Activated T-helper 1 cell treated with Interleukin-2 at 50 U/mL for 16 hours (primary cell): ENCODE results near the gene SAC3D1.

Experiments
- DNase-seq: peaks from one replicate; pipeline ENCODE4 v3.0.0-alpha.2; 2020; ENCODE audit warnings: low read depth

Gene SAC3D1

DNA sequence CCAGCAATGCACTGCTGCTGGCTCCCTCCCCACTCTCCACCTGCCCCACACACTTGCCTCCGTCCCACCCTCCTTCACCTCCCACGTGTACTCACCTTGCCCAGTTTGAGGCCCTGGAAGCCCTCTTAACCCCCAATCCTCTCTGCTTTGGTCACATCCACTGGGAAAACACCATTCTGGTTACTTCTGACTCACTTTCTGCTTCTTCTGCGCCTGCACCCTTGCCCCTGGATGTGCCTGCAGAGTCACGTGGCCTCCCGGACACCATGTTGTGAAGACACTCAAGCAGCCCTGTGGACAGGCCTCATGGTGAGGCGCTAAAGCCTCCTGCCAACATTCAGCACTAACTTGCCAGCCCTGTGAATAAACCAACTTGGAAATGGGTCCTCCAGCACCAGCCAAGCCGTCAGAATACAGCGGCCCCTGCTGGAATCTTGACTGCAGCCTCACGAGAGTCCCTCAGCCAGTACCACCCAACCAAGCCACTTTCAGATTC is 20.0 kb downstream of the SAC3D1 start:
- DNase-seq, result no peak

DNA sequence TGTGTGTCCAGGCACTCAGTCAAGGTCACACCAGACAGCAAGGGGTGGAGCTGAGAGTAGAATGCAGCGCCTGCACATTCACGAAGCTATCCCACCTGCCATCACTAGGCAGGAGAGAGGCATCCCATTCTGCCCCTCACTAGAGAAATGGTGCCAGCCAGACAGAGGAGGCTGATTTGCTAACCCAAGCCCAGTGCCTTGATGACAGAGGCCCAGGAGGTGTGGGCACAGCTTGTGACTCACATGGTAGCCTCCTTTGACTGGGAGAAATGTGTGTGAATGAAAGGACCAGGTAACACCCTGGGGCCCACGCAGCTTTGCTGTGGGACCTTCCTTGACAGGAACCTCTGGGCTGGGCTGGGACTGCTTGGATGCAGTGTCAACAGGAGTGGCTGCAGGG is 22.5 kb downstream of the SAC3D1 start:
- no peak for DNase-seq

DNA sequence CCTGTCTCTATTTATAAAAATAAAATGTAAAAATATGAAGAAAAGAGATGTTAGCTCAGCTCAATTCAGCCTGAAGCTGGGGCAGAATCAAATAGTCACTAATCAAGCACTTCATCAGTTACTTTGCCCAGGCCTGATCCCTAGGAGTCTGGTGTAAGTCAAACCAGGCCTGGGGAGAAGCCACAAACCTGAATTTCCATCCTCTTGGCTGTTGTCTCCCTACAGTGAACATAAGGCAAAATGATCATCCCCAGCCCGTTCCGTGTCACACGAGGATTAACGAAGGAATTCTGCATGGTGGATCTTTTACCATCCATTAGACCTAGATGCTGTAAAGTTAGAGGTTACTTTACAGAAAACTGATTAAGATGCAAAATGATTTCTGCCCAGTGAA is 23.8 kb downstream of the SAC3D1 start:
- no peak for DNase-seq

DNA sequence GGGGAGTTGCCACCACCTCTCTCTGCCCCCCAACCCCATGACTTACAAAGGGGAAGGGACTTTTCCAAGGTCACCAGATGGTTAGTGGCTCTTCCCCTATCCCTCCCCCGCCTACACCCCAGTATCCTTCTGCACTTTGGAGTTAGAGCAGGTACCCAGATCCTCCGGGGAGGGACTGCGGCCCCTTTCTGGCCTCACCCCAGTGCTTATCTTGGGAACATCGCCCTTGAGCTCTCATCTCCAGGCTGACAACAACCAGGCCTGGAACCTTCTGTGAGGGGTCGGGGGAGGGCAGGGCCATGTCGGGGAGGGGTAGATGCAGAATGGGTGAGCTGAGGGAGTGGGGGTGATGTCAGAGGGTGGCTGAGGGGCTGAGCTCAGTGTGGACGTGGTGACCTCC is 24.8 kb downstream of the SAC3D1 start:
- DNase-seq, result no peak

DNA sequence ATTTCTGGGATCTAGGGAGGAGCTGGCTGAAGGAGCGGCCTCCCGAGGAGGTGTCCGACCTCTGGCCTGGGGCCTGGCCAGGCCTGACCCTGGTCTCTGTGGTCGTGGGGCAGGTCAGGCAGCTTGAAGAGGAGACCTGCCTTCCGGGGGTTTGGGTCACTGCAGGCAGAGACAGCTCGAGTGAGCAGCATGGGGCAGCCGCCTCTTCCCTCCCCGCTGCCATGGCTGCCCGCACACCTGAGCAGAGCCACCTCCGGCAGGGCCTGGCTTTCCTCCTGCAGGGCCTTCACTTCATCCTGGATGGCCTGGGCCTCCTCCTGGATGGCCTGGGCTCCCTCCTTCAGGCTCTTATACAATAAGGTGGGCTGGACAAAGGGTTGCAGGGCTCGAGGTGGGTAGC is 25.3 kb downstream of the SAC3D1 start:
- DNase-seq, result no peak

DNA sequence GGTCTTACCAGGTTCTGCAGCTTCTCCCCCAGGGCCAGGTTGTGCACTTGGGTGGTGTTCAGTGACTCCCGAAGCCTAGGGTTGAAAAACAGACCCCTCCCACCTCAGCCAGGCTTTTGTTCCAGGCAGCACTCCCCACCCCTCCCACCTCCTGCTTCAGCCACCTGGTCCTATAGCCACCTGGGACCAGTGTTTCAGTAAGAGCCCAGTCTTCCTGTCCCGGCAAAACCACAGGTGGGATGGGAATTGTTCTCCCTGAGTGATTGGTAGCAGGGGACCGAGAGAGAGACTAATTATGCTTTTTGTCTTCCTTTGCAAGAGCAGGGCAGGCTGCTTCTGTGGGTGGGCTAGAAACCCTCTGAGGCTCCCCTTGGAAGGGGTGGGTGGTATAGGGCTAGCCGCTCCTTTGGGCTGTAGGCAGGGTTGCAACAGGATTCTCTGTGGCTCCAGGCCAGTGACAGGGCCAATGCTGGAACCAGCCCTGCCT is 25.8 kb downstream of the SAC3D1 start:
- DNase-seq, result no peak

DNA sequence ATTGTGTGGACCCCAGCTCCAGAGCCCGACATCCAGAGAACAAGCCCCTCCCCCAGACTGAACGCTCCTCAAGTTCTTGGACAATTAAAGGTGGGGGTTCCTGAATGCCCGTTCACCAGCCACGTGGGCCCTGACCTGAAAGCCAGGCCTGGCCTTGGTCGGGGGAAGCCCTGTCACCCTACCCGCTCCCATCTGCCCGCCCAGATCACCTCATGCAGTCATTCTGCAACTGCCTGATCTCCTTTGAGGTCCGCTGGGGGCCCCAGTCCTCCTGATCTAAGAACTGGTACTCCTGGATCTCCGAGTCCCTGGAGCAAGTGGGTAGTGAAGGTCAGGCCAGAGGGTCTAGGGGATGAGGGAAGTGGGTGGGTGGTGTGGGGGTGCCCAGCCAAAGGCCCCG is 26.4 kb downstream of the SAC3D1 start:
- DNase-seq, result no peak

DNA sequence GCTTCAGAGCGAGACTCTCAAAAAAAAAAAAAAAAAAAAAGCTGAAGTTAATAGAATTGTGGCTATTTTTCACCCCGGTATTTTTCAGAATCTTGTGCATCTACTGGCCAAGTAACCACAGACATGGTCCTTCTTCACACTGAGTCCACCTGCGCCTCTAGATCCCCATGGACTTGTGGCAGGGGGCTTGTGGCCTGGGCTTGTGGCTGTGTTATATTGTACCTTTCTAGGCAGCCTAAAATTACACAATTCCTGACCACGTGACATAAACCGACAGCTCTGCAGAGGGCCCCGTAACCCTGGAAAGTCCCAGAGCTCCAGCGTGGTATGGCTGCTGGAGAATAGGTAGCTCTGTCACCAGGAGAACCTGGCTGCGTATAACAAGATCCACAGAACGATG is 28.2 kb downstream of the SAC3D1 start:
- no peak for DNase-seq

DNA sequence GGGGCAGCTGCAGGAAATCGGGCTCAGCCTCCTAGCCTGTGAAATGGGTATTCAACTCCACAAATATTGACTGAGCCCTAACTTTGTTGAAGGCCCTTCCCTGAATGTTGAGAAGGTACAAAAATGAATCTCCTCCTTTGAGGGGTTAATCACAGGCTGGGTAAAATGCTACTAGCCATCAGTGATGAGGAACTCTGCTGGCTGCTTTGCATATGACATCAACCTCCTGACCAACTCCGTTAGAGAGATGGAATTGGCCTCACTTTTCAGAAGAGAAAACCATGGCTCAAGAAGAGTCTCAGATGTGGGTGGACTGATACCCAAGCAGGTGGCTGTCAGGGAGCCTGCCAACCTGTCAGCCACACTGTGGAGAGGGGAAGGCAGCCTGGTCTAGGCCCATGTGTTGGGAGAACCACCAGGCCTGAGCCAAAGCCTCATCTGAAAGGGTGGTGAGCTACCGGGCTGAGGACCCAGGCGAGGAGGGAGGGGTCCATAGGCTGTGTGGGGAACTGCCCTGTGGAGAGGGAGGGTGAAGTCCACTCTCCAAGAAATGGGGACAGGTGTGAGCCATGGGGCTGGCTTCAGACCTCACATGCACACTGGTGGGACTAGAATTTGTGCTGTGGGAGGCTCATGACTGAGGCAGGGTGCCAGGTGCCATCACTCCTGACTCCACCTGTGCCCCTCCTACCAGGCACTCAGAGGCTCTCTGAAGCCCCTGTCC is 31.1 kb downstream of the SAC3D1 start:
- no peak for DNase-seq

DNA sequence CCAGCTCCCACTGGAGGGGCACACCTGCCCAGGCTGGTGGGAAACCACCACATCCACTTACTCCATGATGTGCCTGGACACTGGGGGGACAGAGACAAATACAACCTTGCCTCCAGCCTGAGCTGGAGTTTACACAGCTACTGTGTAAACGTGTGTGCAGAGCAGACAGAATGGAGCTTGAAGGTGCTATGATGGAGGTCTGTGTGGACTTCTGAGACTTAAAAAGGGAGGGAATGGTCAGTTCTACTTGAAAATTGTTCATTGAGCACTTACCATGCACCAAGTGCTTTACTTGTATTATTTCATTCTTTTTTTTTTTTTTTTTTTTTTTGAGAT is 31.6 kb downstream of the SAC3D1 start:
- no peak for DNase-seq

DNA sequence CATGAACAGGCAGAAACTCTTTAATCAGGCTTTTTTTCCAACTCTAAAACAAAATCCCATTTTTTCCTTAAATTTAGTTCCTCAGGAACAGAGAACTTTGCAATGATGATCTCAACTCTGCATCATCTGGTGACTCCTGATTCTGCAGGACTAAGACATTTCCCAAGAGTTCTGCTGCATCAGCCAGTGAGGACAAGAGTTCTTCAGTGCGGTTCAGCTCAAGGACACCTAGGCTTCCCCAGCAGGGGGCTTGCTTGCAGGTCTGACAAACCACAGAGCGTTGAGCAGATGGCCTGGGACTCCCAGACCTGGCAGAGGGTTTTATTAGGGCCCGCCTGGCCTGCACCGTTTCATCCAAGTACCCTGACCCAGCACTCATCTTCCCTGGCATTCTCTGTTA is 36.4 kb downstream of the SAC3D1 start:
- DNase-seq, result no peak

DNA sequence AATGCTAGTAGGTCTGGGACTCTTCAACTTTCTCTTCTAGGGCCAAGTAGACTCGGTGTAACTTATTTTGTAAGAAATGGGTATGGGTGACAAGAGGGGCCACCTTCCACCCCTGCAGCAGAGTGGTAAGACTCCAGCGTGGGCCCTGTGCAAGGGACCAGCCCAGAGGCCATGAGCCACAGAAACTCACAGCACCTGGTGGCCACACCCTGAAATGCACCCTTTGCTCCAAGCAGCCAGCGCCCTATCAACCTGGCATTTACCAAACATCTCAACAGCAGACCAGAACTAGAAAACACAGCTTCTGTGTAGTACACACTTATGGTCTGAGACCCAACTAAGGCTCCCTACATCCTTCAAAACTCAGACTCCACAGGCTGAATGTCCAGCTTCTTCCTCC is 37.1 kb downstream of the SAC3D1 start:
- DNase-seq, result peak; percentile 57

DNA sequence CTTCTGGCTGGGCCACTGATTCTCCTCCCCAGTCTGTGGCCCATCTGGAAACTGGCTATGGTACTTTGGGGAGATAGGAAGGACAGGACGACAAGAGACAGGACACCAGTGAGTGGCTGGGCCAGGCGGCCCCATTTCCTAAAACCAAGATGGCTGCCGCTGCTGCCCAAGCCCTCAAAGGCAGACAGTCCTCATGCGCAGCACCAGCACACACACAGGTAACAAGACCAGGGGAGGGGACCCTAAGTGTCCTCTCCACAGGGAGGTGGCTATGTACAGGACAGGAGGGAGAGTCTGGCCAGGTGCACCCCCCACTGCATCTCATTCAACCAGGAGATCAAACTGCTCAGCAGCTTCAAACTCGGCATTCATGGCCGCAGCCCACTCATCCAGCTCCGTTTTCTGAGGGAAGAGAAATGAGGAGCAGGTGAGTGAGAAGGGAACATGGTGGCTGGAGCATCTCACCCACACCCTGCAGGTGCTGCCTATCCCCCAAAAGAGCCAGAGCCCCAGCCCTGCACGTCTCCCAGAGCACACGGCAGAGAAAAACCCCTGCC is 37.9 kb downstream of the SAC3D1 start:
- no peak for DNase-seq

DNA sequence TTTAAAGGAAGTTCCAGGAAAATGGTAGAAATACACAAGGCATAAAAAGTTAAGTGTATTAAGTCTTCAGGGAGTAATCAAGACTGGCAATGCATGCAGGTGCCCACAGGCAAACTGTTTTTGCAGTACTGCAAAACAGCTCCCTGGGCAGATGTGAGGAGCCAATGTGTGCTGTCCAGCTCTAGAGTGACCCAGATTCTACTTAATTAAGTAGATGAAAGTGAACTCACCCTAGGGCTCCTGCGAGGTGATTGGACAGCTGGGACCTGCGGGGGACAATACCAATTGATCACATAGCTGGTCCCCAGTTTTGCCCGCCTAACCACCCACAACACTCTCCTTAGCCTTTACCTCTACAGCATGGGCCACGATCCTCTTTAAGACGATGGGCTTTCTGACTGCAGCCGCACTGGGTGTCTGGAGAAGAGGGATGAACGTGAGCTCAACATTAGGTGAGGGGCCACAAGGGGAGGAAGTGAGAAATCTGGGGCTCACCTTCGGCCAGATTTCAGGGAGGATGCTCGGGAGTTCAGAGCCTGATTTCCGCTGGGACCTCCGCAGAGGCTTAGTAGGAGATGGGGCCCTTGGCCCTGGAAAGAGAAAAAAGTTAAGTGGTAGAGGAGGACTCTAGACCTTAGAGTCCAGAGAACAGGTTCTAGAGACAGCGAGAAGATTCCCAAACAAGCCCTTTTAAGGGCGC is 42.3 kb downstream of the SAC3D1 start:
- no peak for DNase-seq

DNA sequence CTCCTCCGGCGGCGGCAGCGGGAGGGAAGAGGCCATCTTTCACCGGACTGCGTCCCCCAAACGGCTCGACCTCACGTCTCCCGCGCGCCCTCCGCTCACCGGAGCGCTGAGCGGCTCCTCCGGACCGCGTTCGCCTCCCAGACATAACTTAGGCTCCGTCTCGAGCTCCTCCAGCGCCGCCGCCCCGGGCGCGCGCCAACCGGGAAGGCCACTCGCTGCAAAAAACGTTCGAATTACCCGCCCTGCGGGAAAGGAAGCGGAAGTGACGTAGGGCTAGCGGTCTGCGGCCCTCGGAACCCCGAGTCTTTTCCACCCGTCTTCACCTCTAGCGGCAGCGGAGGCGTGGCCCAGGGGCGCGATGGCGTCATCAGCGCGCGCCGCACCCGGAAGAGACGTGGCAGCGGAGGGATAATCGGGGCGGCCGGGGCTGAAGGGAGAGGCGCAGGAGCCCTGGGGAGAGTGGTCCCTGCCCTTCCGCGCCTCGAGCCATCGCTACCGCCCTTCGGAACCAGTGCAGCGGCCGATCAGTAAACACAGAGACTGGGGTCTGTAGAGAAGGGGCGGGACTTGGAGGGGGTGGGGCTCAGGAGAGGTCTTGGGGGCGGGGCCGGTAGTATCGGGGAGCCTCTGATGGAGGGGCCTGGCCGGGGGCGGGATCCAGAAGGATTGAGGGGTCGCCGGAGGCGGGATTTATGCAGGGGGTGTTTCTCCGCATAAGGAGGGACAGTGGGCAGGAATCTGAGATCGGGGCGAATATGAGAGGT is 43.0 kb downstream of the SAC3D1 start, which contains the start of the genes CDCA5 and ZFPL1:
Gene CDCA5, minus strand, starts transcription at position 207 of the 764 bp plus-strand sequence. Its CDS starts 62 bp downstream, at position 145.
Gene ZFPL1, plus strand, starts transcription at position 389 of the 764 bp plus-strand sequence. CDS start 477 bp downstream, outside the sequence.
- peak; percentile 95 for DNase-seq

DNA sequence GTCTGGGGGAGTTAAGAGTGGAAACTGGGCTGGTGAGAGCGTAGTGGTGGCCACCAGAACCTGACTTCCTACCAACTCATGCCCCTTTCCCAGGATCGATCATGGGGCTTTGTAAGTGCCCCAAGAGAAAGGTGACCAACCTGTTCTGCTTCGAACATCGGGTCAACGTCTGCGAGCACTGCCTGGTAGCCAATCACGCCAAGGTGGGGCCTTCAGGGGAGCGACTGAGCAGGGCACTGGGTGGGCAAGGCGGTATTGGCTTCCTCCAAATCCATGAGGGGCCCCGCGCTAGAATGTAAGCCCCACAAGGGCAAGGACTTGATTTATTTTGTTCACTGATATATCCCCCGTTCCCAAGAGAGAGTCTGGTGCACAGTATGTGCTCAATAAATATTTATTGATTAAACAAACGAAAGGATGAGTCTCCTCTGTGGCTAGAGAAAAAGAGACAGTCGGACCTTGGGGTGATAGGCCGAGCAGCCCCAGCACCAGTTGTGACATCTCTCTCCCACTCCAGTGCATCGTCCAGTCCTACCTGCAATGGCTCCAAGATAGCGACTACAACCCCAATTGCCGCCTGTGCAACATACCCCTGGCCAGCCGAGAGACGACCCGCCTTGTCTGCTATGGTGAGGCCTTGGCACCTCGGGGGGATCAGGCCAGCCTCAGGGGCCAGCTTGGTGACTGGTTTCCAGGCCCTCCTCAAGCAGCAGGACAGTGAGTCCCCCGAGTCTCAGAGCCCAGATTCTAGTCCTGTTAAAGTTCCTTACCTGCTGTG is 43.8 kb downstream of the SAC3D1 start:
- DNase-seq, result no peak

DNA sequence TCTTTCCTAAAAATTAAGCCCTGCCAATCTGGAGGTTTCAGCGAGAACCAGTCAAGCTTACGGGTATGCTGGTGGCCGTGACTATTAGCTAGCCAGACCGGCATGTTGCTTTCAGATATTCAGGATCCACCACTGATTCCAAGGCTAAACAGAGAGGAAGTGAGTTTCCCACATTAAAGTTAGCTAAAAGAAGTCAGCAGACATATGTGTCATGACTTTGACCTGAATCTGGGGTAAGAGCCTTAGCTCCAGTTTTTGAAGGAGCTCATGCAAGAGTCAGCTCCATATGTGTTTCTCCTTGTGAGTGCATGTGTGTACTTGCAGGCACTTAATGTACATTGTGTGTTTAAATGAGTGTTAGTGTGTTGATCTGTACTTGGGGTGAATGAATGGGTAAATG is 44.4 kb downstream of the SAC3D1 start:
- DNase-seq, result no peak

DNA sequence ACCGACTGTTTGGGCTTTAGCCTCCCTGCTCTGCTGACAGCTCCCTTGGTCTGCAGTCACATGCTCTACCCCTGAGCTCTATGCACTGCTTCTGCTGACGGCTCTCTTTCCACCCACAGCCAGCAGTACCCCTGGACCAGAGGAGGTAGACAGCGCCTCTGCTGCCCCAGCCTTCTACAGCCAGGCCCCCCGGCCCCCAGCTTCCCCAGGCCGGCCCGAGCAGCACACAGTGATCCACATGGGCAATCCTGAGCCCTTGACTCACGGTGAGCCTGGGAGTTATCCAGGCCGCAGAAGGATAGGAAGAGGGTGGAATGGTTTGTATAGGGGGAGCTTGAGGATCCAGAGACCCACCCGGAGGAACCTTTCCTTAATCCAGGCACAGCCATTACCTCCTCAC is 45.8 kb downstream of the SAC3D1 start:
- no peak for DNase-seq

DNA sequence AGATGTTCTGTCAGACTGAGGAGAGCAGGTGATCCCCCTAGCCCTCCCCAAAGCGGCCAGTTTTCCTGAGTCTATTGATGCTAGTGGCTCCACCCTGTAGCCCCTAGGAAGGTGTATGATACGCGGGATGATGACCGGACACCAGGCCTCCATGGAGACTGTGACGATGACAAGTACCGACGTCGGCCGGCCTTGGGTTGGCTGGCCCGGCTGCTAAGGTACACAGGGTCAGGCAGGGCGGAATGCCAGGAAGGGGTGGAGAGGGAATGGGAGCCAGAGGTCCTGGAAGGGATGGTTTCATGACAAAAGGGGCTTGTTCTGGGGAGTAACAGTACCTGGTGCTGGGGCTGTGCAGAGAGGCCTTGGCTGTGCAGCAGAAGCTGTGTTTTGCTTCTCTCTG is 46.2 kb downstream of the SAC3D1 start:
- no peak for DNase-seq

DNA sequence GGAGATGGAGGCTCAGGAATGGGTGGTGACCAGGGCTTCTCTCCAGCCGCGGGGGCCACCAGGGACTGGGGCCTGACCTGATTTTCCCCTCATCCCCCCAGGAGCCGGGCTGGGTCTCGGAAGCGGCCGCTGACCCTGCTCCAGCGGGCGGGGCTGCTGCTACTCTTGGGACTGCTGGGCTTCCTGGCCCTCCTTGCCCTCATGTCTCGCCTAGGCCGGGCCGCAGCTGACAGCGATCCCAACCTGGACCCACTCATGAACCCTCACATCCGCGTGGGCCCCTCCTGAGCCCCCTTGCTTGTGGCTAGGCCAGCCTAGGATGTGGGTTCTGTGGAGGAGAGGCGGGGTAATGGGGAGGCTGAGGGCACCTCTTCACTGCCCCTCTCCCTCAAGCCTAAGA is 46.8 kb downstream of the SAC3D1 start:
- DNase-seq, result no peak

DNA sequence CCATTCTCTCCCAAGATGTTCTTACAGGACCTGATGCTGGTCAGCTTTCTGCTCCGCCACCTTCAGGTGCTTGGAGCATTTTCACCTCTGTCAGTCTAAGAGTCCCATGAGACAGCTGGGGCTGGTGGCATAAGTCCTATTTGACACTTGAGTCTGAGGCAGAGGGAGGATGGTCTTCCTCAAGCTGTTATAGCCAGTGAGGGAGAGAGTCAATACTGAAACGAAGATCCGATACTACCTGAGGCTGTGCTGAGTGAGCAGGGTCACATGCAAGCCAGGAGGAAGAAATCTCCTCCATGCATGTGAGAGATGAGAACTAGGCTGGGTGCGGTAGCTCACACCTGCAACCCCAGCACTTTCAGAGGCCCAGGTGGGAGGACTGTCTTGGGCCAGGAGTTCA is 48.6 kb downstream of the SAC3D1 start:
- DNase-seq, result no peak

DNA sequence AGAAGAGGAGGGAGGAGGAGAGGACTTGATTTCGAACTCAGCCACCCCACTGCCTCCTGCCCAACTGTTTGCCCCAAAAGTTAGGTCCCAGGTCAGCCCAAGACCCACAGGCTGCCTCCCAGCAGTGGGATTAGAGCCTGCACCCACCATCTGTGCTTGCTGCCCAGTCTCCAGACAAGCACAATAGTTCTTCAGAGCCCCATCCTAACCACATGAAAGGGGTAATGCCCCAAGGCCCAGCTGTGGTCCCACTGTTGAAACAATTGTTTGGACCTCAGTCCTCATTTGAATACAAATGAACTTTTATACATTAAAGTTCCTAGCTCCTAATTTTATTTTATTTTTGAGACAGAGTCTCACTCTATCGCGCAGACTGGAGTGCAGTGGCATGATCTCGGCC is 49.6 kb downstream of the SAC3D1 start:
- DNase-seq, result no peak
